G401.6 (cell line): ENCODE measurements around the gene CLCN7.

ENCODE experiments used
- FAIRE-seq: peaks from 2 replicates; lab custom pipeline; 2012; peaks lifted over from hg19 to GRCh38; lab: Jason Lieb, UNC

Gene CLCN7

GRCh38 chr16:1464196-1464893 is 10.5 kb downstream of the CLCN7 start:
- FAIRE-seq = no peak

GRCh38 chr16:1461146-1461545 is 13.7 kb downstream of the CLCN7 start:
- no peak for FAIRE-seq

GRCh38 chr16:1460602-1461138 is 14.2 kb downstream of the CLCN7 start:
- no peak for FAIRE-seq

DNA sequence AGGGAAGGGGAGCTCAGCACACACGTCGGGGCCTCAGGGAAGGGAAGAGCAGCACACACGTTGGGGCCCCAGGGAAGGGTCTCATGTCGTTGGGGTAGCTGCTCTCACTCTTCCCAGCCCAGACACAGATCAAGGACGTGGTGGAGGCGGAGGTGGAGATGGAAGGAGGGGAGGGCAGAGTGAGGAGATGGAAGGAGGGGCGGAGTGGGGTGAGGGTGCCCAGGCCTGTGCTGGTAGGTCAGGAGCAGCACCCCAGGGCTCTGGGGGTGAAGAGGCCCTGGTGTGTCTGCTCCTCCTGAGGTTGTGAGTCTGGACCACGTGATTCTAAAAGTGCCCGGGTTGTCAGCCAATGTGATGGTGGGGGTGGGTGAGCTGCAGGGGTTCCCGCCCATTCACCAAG is 14.9 kb downstream of the CLCN7 start:
- no peak for FAIRE-seq

DNA sequence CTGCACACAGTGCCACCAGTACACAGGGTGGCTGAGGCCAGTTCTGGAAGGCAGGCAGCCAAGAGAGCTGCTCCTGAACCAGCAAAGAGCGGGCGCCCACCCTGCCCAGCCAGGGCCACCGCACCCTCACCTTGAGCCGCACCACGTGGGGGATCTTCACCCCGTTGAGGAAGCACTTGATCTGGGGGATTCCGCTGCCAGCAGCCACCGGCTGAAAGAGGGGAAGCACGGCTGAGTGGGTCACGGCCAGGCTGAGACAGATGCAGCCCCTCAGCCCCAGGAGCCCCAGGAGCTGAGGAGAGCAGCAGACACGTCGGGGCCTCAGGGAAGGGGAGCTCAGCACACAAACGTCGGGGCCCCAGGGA is 15.9 kb downstream of the CLCN7 start:
- FAIRE-seq = no peak

- no peak for FAIRE-seq
These were observed 16.4 kb downstream of the CLCN7 start for GRCh38 chr16:1458336-1458976.

- no peak for FAIRE-seq
These were observed 17.2 kb downstream of the CLCN7 start for GRCh38 chr16:1457489-1458245.

DNA sequence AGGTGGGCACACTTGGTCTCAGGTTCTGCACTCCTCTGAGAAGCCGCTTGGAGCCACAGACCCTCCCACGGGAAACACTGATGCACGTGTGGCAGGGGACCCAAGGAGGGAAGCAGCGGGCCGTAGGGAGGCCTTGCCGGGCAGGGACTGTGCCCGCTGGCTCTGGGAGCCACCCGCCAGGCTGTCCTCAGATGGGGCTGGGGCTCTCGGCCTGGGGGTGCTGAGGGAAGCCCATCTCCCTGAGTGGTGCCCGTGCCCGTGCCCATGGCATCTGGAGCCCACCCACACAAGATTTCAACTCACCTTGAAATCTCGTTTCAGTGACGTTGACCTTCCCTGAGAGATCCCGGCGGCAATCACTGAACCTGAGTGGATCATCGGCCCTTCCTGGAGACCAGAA is 17.9 kb downstream of the CLCN7 start:
- no peak for FAIRE-seq

- no peak for FAIRE-seq
These were observed 19.3 kb downstream of the CLCN7 start for GRCh38 chr16:1455190-1456171.

DNA sequence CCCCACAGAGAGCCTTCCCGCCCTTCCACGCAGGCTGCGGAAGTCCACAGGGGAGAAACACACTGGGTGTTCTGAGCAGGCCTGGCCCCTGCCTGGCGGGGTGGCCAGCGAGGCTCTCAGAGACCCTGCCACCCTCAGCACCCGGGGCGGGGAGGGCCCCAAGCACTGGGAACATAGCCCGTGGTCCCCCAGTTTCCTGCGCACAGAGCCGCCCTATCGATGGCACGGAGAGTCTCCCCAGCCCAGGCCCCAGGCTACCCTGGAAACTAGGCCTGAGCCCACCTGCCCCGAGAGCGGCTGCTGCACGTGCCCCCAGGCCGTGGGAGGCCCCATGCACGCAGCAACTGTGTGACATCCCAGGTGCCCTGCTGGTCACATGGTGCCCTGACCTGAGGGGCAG is 20.3 kb downstream of the CLCN7 start:
- no peak for FAIRE-seq

GRCh38 chr16:1453316-1453715 is 21.5 kb downstream of the CLCN7 start:
- FAIRE-seq = no peak

GRCh38 chr16:1452530-1452929 is 22.3 kb downstream of the CLCN7 start:
- FAIRE-seq = no peak

- FAIRE-seq = no peak
These were observed 23.0 kb downstream of the CLCN7 start for GRCh38 chr16:1451702-1452392.

GRCh38 chr16:1450841-1451240 is 24.0 kb downstream of the CLCN7 start:
- no peak for FAIRE-seq

DNA sequence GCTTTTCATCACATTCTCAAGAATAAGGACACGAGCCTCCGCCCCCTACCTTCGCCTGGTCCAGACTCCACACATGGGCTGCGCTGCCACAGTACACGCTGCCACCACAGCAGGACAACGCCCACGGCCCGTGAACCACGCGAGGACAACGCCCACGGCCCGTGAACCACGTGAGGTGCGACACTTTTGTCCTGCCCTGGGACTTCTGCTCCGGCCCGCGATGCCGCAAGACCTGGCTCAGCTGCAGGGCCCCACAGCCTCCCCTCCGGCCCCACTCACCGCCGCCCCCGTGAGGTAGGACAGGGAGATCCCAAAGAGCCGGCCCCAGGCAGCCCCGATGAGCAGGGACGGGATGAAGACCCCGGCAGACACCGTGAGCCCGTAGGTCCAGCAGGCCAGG is 24.6 kb downstream of the CLCN7 start:
- FAIRE-seq = no peak

DNA sequence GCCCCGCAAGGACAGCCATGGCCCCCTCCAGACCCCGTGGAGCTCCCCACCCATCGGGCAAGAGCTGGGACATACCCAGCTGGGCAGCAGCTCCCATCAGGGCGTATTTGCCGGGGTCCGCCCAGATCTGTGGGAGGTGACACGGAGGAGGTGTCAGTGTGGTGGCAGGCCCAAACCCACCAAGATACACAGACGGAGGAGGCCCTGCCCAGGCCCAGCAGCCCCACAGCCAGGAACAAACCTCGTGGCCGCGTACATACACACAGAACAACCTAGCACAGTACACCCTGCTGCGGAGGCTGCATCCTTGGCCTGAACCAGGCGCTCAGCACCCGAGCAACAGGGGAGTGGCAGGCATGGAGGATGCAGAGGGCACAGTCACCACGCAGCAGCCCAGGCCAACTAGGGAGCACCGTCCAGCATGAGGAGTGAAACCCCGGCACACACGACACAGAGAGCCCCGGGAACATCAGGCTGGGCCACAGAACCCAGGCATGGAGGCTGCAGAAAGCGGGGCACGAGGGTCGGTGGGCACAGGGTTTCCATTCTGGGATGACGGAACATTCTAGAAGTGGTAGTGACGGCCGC is 25.5 kb downstream of the CLCN7 start:
- FAIRE-seq = no peak

DNA sequence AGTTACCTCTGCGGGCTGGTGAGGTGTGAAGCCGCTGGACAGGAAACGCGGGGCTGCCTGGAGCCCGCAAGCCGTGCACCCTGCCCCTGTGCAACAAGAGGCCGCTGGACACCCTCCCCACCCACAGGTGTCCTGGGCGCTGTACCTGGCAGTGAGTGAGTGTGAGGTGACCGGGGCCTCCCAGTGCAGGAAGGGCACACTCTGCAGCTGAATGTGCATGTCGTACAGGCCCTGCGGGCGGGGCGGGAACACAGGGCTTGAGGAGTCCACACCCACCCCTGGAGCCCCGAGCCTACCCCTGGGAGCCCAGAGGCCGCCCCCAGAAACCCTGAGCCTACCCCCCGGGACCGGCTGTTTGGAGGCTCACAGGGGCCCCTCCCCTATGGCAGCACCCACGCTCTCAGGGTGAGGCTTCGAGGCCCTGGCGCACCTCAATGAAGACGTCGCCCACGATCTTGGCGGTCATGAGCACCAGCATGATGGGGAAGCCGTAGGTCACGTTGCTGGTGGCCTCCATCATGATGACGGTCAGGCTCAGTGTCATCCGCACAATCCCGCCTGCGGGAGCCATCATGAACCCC is 26.2 kb downstream of the CLCN7 start:
- FAIRE-seq = no peak

DNA sequence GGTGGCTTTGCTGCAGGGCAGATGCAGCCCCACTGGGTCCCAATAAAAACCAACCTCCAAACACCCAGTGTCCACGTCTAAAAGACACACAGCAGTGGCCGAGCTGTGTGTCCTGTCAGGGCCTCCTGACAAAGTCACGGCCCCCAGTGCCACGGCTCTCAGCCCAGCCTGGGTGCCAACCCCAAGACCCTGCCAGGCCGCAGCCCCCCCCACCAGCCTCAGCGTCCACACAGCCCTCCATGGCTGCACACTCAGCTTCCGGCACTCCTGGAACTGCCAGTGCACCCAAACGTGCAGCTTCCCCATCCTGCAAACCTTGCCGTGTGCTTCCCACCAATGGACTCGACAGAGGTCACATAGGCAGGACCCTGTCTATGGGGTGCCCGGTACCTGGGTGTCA is 26.9 kb downstream of the CLCN7 start:
- FAIRE-seq = no peak

GRCh38 chr16:1446296-1447080 is 28.3 kb downstream of the CLCN7 start:
- no peak for FAIRE-seq
